HepG2 (cell line): ENCODE data around the gene SNRNP200. TPM values are rescaled to one million over a fixed set of nuclear protein-coding genes. Genes with fewer than 3 reads are reported as not detected.

Experiments used
- CHD4 ChIP-seq: fragments of 200-600 bp; sonication (generic); IDR thresholded peaks from 2 replicates; pipeline ENCODE4 v1.7.0; 2017; ENCODE audit warnings: mild to moderate bottlenecking, low read length, borderline replicate concordance
- FUBP1 ChIP-seq: sonication (generic); formaldehyde crosslinking; IDR thresholded peaks from 2 replicates; pipeline ENCODE4 v1.5.1; 2020; ENCODE audit warnings: missing genetic modification reagents, mild to moderate bottlenecking, borderline replicate concordance
- GABPA ChIP-seq, 2 experiments: IDR thresholded peaks; 2 replicates each; pipeline ENCODE4 v1.6.1; 2011 to 2016; ENCODE audit warnings: low read depth in 2 of 2, low read length in 1 of 2, missing biosample characterization in 1 of 2, missing genetic modification characterization in 1 of 2
- NCOA5 ChIP-seq: sonication (generic); formaldehyde crosslinking; IDR thresholded peaks from 2 replicates; pipeline ENCODE4 v1.4.0; 2020; ENCODE audit warnings: missing genetic modification reagents
- NONO ChIP-seq, 2 experiments: fragments of 450-650 bp in 1 of 2; sonication (generic) in 1 of 2; formaldehyde crosslinking in 1 of 2; IDR thresholded peaks in 1 of 2; conservative IDR thresholded peaks in 1 of 2; 2 replicates each; pipeline versions ENCODE4 v1.6.1 to v1.8.0; 2017 to 2022; ENCODE audit warnings: mild to moderate bottlenecking in 1 of 2, missing genetic modification reagents in 1 of 2, moderate library complexity in 1 of 2
- PCBP1 ChIP-seq: fragments of 200-400 bp; formaldehyde crosslinking; IDR thresholded peaks from 2 replicates; pipeline ENCODE4 v1.6.1; 2017; ENCODE audit warnings: mild to moderate bottlenecking, low read depth, low read length, borderline replicate concordance
- RCOR2 ChIP-seq: IDR thresholded peaks from 2 replicates; pipeline ENCODE4 v1.6.1; 2016; ENCODE audit warnings: missing biosample characterization, missing genetic modification reagents
- SMAD1 ChIP-seq: sonication (generic); formaldehyde crosslinking; IDR thresholded peaks from 2 replicates; pipeline ENCODE4 v1.4.0; 2020; ENCODE audit warnings: missing genetic modification reagents, low read depth, mild to moderate bottlenecking, borderline replicate concordance
- SOX13 ChIP-seq, 3 experiments: fragments of 450-650 bp in 1 of 3; sonication (generic) in 1 of 3; formaldehyde crosslinking in 1 of 3; IDR thresholded peaks in 2 of 3; conservative IDR thresholded peaks in 1 of 3; 2 replicates each; pipeline versions ENCODE4 v1.5.0 to v1.6.1; 2016 to 2020; ENCODE audit warnings: antibody characterized with exemption in 1 of 3, mild to moderate bottlenecking in 1 of 3, missing compliant biosample characterization in 1 of 3, missing genetic modification reagents in 1 of 3, moderate library complexity in 1 of 3
- SRY ChIP-seq: sonication (generic); formaldehyde crosslinking; IDR thresholded peaks from 2 replicates; pipeline ENCODE4 v1.8.0; 2022; ENCODE audit warnings: mild to moderate bottlenecking, missing genetic modification reagents
- ZNF562 ChIP-seq: sonication (generic); formaldehyde crosslinking; IDR thresholded peaks from 2 replicates; pipeline ENCODE4 v1.8.0; 2022; ENCODE audit warnings: missing genetic modification reagents, borderline replicate concordance
- ZNF567 ChIP-seq: sonication (generic); formaldehyde crosslinking; IDR thresholded peaks from 2 replicates; pipeline ENCODE4 v1.8.1; 2023; ENCODE audit warnings: mild to moderate bottlenecking, missing genetic modification reagents, borderline replicate concordance
- ZNF713 ChIP-seq: sonication (generic); formaldehyde crosslinking; IDR thresholded peaks from 2 replicates; pipeline ENCODE4 v1.4.0; 2020; ENCODE audit warnings: mild to moderate bottlenecking, missing genetic modification reagents
- ZNF737 ChIP-seq: sonication (generic); formaldehyde crosslinking; IDR thresholded peaks from 2 replicates; pipeline ENCODE4 v1.5.0; 2020; ENCODE audit warnings: missing genetic modification reagents, mild to moderate bottlenecking, borderline replicate concordance
- ZNF746 ChIP-seq: sonication (generic); formaldehyde crosslinking; IDR thresholded peaks from 2 replicates; pipeline ENCODE4 v1.8.0; 2022; ENCODE audit warnings: mild to moderate bottlenecking, missing genetic modification reagents
- polyA plus RNA-seq, 8 experiments: library from polyadenylated mRNA; depleted of rRNA in 3 of 8; stranded (reverse) in 7 of 8; unstranded in 1 of 8; fragments of >200 nt; fragmentation: Illumina TruSeq in 4 of 8; extraction: Trizol in 4 of 8; gene quantifications; 2 replicates each; pipeline versions ENCODE4 v1.2.1 to v1.2.3, GENCODE V29; 2011 to 2016; ENCODE audit warnings: low read depth in 4 of 8, missing spikeins in 1 of 8, mixed read lengths in 1 of 8; ENCODE audit not compliant: insufficient read depth in 1 of 8
- total RNA-seq, 5 experiments: library from RNA; depleted of rRNA; stranded (reverse); fragments of >200 nt; fragmentation: Illumina TruSeq; extraction: Trizol; gene quantifications; 2 replicates each; pipeline ENCODE4 v1.2.3, GENCODE V29; 2016; ENCODE audit warnings: low read depth in 1 of 5
- TF ChIP-seq, protein P1 (sequence below): sonication (generic); formaldehyde crosslinking; IDR thresholded peaks from 2 replicates; pipeline ENCODE4 v1.5.1; 2020; ENCODE audit warnings: mild to moderate bottlenecking, missing genetic modification reagents
- TF ChIP-seq, protein P2 (sequence below): sonication (generic); formaldehyde crosslinking; IDR thresholded peaks from 2 replicates; pipeline ENCODE4 v1.5.0; 2020; ENCODE audit warnings: mild to moderate bottlenecking, missing genetic modification reagents, moderate library complexity

SNRNP200 gene
- total and polyA plus RNA-seq, 2 of the 13 experiments (the other 11 are each of a cell fraction or from before 2014, with no cell fraction given), result 99.0 to 232 TPM

- TF ChIP-seq, protein P1, sequence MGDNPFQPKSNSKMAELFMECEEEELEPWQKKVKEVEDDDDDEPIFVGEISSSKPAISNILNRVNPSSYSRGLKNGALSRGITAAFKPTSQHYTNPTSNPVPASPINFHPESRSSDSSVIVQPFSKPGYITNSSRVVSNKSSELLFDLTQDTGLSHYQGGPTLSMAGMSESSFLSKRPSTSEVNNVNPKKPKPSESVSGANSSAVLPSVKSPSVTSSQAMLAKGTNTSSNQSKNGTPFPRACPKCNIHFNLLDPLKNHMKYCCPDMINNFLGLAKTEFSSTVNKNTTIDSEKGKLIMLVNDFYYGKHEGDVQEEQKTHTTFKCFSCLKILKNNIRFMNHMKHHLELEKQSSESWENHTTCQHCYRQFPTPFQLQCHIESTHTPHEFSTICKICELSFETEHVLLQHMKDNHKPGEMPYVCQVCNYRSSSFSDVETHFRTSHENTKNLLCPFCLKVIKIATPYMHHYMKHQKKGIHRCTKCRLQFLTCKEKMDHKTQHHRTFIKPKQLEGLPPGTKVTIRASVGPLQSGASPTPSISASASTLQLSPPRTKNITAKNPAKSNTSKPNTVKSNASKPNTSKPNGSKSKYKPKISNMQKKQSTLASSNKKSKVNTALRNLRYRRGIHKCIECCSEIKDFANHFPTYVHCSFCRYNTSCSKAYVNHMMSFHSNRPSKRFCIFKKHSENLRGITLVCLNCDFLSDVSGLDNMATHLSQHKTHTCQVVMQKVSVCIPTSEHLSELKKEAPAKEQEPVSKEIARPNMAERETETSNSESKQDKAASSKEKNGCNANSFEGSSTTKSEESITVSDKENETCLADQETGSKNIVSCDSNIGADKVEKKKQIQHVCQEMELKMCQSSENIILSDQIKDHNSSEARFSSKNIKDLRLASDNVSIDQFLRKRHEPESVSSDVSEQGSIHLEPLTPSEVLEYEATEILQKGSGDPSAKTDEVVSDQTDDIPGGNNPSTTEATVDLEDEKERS (CRISPR knock-in tag), result peak; percentile 87
- TF ChIP-seq SRY (CRISPR knock-in tag) (no peak; the same call in 1 of the 2 replicates), PCBP1 (0 out of 2 replicates have a peak, but pooled peaks have one; percentile 37), CHD4 (no peak), ZNF562 (CRISPR knock-in tag) (no peak), GABPA (IDR thresholded peaks at IDR 0.05; ENCODE audit: low read depth, low read length) (no peak), GABPA (CRISPR knock-in tag; IDR thresholded peaks at IDR 0.05; ENCODE audit: low read depth) (peak; percentile 93), NCOA5 (no peak), FUBP1 (CRISPR knock-in tag) (peak; percentile 83; the same call in 1 of the 2 replicates), ZNF746 (CRISPR knock-in tag) (peak; percentile 63), NONO (IDR thresholded peaks at IDR 0.05) (no peak), NONO (CRISPR knock-in tag; conservative IDR thresholded peaks at IDR 0.05) (peak; percentile 95), ZNF737 (CRISPR knock-in tag) (no peak), ZNF713 (CRISPR knock-in tag) (peak; percentile 12; the same call in 1 of the 2 replicates), SOX13 (IDR thresholded peaks at IDR 0.05) (0 out of 2 replicates have a peak, but pooled peaks have one; percentile 42), SOX13 (CRISPR knock-in tag; conservative IDR thresholded peaks at IDR 0.05 in 1 of 2, IDR thresholded peaks at IDR 0.05 in 1 of 2) (peak in 1 of 2 experiments; percentile 33; a peak in 1 of 4 replicates), RCOR2 (CRISPR knock-in tag) (no peak; the same call in 1 of the 2 replicates), ZNF567 (CRISPR knock-in tag) (0 out of 2 replicates have a peak, but pooled peaks have one; percentile 87), SMAD1 (peak; percentile 96; the same call in 1 of the 2 replicates)
- TF ChIP-seq, protein P2, sequence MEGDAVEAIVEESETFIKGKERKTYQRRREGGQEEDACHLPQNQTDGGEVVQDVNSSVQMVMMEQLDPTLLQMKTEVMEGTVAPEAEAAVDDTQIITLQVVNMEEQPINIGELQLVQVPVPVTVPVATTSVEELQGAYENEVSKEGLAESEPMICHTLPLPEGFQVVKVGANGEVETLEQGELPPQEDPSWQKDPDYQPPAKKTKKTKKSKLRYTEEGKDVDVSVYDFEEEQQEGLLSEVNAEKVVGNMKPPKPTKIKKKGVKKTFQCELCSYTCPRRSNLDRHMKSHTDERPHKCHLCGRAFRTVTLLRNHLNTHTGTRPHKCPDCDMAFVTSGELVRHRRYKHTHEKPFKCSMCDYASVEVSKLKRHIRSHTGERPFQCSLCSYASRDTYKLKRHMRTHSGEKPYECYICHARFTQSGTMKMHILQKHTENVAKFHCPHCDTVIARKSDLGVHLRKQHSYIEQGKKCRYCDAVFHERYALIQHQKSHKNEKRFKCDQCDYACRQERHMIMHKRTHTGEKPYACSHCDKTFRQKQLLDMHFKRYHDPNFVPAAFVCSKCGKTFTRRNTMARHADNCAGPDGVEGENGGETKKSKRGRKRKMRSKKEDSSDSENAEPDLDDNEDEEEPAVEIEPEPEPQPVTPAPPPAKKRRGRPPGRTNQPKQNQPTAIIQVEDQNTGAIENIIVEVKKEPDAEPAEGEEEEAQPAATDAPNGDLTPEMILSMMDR (CRISPR knock-in tag), result peak; percentile 58
Measured at GRCh38 chr2:96265840-96266679, 39.3 kb downstream of the SNRNP200 start, which contains the start of the genes CIAO1 and TMEM127 (continued).
